ENCODE data around the gene WRNIP1.

WRNIP1 gene

DNA sequence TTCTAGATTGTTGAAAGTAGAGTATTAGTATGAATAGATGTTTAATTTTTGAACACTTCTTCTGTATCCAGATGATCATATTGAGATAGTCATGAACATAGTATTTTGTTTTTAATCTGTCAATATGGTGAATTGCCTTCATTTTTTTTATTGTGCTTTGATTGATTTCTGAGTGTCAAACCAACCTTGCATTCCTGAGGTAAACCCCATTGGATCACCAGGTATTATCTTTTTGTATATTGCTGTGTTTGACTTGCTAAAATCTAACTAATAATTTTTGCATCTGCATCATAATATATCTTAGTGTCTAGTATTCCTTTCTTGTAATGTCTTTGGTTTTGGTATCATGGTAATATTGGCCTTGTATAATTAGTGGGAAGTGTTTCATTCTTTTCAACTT, 51.0 kb downstream of the WRNIP1 start:
- H3K4me3 ChIP-seq (ENCODE audit: low read depth, low read length): no peak overlapping the region
- DNase-seq (ENCODE audit: low read depth, low spot score): no peak
- CTCF ChIA-PET: interaction anchor here (1.1 to 1.7 kb wide), 2 partner anchors 25 to 136 kb away, joined by 4 to 5 read pairs; no protein-coding TSS in a partner anchor
- TF ChIP-seq, protein P1, sequence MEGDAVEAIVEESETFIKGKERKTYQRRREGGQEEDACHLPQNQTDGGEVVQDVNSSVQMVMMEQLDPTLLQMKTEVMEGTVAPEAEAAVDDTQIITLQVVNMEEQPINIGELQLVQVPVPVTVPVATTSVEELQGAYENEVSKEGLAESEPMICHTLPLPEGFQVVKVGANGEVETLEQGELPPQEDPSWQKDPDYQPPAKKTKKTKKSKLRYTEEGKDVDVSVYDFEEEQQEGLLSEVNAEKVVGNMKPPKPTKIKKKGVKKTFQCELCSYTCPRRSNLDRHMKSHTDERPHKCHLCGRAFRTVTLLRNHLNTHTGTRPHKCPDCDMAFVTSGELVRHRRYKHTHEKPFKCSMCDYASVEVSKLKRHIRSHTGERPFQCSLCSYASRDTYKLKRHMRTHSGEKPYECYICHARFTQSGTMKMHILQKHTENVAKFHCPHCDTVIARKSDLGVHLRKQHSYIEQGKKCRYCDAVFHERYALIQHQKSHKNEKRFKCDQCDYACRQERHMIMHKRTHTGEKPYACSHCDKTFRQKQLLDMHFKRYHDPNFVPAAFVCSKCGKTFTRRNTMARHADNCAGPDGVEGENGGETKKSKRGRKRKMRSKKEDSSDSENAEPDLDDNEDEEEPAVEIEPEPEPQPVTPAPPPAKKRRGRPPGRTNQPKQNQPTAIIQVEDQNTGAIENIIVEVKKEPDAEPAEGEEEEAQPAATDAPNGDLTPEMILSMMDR (IDR thresholded peaks at IDR 0.05; ENCODE audit: insufficient read depth, low read length, missing control alignments): no peak
- POLR2A ChIA-PET: no interaction called here

DNA sequence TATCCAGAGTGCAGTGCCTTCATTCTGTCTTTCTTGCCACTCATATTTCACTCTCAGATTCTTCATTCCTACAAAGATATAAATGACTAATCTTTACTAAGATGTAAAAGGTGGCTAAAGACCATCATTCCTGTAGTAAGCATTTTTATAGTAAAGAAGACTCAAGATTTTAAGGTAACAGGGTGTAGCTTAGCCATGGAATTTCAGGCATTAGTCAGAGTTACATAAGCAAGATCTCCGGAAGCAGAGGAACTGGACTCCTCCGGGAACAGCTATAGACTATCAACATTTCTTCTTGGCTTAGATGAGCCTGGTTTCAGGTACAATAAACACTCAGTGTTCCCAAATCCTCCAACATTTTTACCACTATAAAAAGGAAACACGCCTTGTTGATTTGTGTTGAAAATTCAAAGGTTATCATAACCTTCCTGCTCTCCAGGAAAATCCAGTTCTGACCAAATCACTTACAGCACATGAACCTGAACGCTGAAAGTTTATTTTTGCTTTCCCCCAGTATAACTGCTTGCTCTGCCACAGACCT, 52.8 kb downstream of the WRNIP1 start:
- ChIA-PET POLR2A (no interaction called here), CTCF (interaction anchor here (1.0 to 2.6 kb wide), 6 partner anchors 9 to 1222 kb away, joined by 3 to 12 read pairs (median 4); no protein-coding TSS in a partner anchor)
- DNase-seq (ENCODE audit: low read depth, low spot score): no peak
- TF ChIP-seq, protein P1 (IDR thresholded peaks at IDR 0.05; ENCODE audit: insufficient read depth, low read length, missing control alignments): no peak
- no peak overlapping the region for H3K4me3 ChIP-seq (ENCODE audit: low read depth, low read length)

DNA sequence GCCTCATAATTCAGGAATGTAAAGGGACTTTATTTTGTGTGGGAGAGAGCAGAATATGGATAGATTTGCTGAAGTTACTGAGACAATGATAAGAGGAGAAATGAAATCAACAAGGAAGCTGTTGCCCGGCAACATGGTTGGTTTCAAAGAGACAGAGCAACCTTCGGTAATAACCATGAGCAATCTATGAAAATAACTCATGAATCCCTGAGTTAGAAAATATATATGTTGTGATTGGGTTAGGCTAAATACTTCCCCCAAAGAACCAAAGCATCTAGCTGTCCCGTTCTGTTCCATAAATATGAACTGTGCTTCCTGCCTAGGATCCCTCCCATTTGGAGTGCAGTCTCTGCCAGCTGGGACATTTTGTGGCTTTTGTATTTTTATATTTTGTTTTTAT, 53.4 kb downstream of the WRNIP1 start:
- ChIA-PET POLR2A (no interaction called here), CTCF (interaction anchor here (0.9 to 2.6 kb wide), 6 partner anchors 9 to 1222 kb away, joined by 3 to 12 read pairs (median 4); no protein-coding TSS in a partner anchor)
- DNase-seq (ENCODE audit: low read depth, low spot score): no peak
- TF ChIP-seq, protein P1 (IDR thresholded peaks at IDR 0.05; ENCODE audit: insufficient read depth, low read length, missing control alignments): no peak
- H3K4me3 ChIP-seq (ENCODE audit: low read depth, low read length): no peak overlapping the region

DNA sequence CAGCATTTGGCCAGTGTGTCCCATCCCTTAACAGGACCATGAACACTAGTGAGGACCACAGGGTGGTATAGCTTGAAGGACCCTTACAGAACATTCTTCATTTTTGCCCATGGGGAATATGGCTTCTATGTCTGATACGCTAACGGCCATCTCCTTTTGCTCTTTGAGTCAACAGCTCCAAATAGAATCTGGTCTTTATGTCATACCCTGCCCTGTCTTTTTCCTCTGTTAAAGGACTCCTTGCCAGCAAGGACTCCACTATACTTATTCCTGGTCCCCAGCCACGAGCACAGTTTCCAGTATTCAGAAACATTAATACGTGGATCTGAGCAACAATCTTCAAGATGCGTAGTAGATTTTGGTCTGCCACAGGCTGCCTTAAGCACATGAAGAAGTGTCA, 53.9 kb downstream of the WRNIP1 start:
- TF ChIP-seq, protein P1 (IDR thresholded peaks at IDR 0.05; ENCODE audit: insufficient read depth, low read length, missing control alignments): no peak
- POLR2A ChIA-PET: no interaction called here
- no peak for DNase-seq (ENCODE audit: low read depth, low spot score)
- H3K4me3 ChIP-seq (ENCODE audit: low read depth, low read length): no peak overlapping the region
- CTCF ChIA-PET: interaction anchor here (0.9 to 2.6 kb wide), 4 partner anchors 21 to 133 kb away, joined by 3 to 12 read pairs (median 4); no protein-coding TSS in a partner anchor

DNA sequence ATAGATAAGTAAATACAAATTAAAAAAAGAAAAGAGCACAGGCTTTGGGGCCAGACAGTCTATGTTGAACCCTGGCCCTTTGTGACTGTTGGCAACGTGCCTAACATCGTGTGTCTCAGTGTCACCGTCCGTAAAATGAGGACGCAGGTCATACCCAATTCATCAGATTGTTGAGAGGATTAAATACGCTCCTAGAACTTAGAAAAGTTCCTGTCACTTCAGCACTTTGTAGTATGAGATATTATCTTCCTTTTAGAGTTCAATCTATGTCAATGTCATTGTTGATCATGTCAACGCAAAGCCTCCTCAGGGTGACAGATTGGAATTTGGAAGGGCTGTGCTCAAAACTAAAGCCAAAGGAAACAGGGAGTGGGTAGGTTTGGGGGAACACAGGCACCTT, 54.8 kb downstream of the WRNIP1 start:
- POLR2A ChIA-PET: no interaction called here

DNA sequence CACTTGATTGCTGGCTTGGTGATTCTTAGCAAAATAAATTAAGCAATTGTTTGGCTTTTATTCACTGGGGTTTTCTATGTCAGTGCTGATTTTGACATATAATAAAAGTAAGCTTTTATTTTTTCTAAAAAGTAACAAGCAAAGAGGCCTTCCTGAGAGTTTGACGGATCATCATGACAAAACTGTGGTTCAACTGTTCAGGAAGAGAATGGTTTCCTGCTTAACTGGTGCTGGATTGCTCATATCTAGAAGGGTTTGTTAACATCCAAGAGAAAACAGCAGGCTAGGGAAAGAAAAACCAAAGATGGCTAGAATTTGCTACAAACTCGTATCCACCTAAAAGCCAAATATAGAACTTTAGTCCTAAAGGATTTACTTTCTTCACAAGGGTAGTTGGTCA, 55.2 kb downstream of the WRNIP1 start:
- DNase-seq (ENCODE audit: low read depth, low spot score): no peak
- CTCF ChIA-PET: no interaction called here
- TF ChIP-seq, protein P1 (IDR thresholded peaks at IDR 0.05; ENCODE audit: insufficient read depth, low read length, missing control alignments): no peak
- no peak overlapping the region for H3K4me3 ChIP-seq (ENCODE audit: low read depth, low read length)
- POLR2A ChIA-PET: no interaction called here

More for the DNA sequence above, 54.8 kb downstream of the WRNIP1 start:
- CTCF ChIA-PET: no interaction called here
- no peak overlapping the region for H3K4me3 ChIP-seq (ENCODE audit: low read depth, low read length)
- TF ChIP-seq, protein P1 (IDR thresholded peaks at IDR 0.05; ENCODE audit: insufficient read depth, low read length, missing control alignments): no peak
- DNase-seq (ENCODE audit: low read depth, low spot score): no peak

Data from AG04449 (cell line).